RPMI8226 (cell line): ENCODE measurements around the gene ADPRH.
"Not testable (repeated sequence)": the region's sequence is repeated elsewhere in the genome, so short reads cannot be mapped to it uniquely, and the experiment has no call there.

Experiments
- DNase-seq: peaks from one replicate; pipeline ENCODE4 v3.0.0-alpha.2; 2015

Gene ADPRH

DNA sequence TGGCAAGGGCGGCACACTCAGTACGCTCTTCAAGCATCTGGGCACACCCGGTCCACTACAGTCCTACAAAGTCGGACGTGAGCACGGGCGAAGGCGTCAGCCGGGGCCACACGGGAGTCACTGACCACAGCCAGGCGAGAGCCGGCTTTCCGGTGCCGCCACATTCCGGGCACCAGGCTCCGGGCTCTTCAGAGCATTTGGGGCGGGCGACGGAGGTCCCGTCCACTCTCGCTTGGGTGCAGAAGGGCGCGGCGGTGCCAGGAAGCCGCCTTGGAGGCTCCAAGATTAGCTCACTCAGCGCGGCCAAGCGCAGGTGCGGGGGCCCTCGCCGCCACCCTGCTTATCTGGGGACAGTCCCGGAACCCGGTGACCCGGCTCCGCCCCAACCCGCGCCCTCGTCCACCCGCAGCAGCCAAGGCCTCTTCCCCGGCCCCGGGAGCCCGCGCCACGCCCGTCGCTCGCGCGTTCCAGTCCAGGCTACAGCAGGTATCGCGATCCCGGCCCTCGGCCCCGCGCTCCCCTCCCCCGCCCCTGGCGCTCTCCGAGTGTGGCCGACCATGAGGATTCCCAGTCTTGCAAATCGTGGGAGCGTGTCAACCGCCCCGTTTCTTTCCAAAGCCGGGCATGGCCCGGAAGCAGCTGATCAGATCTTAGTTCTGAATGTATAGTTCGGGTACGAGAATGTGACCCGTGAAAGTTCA, at the start of gene ADPRH:
TSS of gene ADPRH (plus strand) at position 127 of the 701 bp plus-strand sequence. CDS start 2,678 bp downstream, outside the sequence.
- peak; percentile 58 for DNase-seq

DNA sequence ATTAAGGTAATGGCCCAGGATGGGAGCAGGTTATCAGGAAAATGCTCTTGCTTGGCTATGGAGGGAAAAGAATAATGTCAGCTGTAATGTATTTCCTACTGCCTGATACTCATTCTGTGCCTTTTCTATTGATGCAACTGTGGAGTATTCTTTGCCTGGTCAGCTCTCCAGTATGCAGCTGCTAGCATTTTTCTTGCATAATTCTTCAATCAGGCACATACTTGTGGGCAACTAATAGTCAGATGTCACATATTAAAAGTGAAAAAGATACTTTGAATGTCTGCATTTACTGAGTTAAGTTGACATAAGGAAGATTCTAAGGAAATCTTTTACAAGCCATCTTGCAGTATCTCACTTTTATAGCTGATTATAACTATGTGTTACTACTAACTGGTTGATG, 49.4 kb upstream of the ADPRH start:
- no peak for DNase-seq

DNA sequence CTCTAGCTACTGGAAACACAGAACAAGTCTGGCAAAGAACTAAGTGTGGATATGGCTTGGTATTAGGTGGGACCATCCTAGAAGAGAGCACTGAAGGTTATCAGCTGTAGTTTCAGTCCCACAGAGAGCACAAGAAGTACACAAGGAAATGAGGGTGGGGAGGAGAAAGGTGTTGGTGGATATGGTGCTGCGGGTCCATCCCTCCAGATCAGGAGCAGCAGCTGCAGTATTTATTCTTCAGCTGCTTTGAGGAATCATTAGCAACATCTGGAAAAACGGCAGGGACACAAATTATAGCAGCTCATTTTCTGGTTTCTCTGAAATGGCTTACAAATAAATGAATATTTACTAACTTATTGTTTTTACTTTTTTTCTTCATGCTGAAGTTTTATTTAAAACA, 48.8 kb upstream of the ADPRH start:
- no peak for DNase-seq

DNA sequence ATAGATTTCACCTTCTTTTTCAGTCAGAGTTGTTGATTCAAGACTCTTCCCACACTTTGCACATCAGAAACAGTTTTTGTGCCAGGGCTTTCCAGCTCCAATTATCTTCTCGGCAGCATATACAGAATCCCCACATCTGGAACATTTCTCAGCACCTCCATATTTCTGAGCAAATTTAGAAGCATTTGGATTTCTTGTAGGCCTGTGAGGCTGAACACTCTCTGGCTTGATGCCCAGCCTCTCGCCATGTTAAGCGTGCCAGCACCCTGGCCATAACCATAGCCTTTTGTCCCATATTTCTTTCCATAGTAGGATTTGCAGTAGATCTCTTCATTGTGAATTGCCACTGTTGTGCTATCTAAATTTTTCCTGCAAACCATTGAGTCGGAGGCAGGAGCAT, 48.1 kb upstream of the ADPRH start:
- DNase-seq: no peak

DNA sequence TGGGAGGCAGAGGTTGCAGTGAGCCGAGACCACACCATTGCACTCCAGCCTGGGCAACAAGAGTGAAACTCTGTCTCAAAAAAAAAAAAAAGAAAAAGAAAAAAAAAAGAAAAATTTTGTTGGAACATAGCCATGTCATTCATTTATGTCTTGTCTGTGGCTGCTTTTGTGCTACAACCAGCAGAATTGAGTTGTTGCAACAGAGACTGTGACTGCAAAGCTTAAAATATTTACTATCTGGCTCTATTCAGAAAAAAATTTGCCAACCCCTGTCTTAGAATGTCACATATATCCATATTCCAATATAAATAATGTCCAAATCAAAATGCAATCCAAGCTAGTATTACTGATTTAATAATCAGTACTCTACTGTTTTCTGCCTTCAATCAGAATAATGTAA, 45.0 kb upstream of the ADPRH start:
- DNase-seq: no peak

DNA sequence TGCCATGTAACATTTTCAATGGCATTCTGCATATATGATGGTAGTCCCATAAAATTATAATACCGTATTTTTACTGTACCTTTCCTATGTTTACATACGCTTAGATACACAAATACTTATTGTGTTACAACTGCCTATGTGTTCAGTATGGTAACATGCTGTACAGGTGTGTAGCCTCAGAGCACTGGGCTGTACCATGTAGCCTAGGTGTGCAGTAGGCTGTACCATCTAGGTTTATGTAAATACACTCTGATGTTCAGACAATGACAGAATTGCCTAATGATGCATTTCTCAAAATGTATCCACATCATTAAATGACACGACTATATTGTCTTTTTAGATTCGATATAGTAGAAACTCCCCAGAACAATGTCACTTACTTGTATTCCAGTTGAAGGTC, 42.5 kb upstream of the ADPRH start:
- no peak for DNase-seq

DNA sequence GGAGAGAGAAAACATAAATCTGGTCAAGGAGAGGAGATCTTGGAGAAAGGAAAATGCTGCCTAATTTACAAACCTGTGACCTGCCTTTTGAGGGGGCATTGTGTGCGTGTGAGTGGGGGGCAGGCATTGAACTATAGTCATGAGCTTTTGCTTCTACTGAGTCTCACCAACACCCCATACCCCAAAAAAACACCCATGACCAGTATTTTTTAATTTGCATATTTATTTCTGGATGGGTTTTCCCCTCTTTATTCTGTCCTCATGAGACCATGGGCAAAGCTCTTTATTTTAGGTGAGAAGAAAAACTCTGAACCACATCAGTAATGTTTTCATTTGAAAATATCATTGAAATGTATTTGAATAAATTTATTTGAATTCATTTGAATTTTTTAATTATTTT, 40.5 kb upstream of the ADPRH start:
- no peak for DNase-seq

DNA sequence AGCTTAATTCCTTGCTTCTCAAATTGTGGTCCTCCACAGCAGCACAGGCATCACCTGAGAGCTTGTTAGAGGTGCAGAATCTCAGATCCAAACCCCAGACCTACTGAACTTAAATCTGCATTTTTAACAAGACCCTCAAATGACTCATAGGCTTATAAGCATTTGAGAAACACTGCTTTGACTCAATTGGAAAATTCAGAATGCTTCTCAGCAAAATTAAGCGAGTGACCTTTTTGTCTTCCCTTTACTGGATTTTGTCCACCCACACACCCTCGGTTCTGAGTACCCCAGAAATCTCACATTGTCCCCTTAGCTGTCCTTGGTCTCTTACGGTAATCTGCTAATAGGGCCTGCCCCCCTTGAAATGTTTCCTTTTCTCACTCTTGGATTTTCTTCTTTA, 37.7 kb upstream of the ADPRH start:
- no peak for DNase-seq

DNA sequence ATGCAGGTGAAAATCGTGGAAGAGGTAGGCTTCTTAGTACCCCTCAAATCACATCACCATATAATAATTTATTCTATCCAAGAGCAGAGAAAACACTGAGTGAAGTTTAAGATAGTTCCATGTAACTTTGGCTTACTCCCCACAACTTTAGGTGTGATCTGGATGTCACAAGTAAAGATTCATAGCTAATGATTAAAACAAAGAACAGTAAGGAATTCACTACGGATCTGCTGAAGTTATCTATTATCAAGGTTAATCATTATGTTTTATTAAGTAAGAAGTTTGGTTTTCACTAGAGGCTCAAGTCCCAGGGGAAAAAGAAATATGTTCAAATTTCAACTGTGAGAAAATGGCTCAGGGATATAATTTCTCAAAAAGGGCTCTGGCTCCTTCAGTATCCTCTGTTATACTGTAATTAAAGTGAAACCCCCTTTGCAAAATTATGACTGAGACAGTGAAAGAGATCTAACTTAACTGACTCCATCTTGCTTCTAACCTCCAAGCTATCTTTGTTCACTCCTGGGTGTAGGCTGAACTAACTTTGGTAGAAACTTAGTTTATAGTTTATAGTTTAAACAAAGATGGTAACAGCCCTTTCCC, 37.0 kb upstream of the ADPRH start:
- DNase-seq: no peak

DNA sequence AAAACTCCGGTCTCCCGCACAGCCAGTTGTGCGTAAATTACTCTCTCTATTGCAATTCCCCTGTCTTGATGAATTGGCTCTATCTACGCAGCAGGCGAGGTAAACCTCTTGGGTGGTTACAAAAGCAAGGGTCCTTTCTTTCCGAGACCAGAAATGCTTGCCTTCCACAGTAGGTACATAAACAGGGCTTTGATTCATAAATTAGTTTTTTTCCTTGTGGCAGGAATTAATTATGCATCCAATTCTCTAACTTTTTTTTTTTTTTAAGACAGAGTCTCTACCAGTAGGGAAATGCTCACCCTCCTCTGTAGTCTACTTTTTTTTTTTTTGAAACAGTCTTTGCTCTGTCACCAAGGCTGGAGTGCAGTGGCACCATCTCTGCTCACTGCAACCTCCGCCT, 36.1 kb upstream of the ADPRH start:
- no peak for DNase-seq

DNA sequence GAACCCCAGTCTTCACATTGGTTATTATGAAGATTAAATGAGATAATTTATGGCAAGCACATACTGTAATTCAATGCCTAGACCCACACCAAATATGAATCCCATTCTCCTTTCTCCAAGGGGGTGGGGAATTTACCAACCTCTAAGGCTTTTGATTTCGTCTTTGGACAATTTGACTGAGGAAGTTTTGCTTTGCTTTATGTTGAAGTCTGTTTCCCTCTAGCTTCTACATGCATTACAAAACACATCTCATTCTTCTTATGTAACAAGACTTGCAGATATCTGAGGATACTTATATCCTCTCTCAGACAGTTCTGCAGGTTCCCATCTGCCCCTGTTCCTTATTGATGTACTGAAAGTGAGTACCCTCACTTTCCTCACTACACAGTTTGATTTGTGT, 32.1 kb upstream of the ADPRH start:
- DNase-seq: no peak

DNA sequence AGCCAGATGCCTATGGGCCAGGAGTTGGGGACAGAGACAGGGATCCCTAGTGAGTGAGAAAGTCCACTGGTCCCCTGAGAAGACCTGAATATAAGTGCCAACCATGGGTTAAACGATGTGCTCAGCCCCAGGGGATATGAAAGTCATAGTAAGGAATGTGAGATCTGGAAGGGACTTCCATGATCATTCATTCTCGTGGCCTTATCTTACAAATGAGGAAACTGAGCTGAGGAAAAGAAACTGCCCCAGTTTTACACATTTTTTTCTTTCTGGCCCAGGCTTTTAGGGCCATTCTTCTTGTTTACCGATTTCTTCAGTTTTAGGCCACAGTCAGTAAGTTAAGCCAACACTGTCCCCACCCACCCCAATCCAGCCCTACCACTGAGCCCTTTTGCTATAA, 31.0 kb upstream of the ADPRH start:
- no peak for DNase-seq

DNA sequence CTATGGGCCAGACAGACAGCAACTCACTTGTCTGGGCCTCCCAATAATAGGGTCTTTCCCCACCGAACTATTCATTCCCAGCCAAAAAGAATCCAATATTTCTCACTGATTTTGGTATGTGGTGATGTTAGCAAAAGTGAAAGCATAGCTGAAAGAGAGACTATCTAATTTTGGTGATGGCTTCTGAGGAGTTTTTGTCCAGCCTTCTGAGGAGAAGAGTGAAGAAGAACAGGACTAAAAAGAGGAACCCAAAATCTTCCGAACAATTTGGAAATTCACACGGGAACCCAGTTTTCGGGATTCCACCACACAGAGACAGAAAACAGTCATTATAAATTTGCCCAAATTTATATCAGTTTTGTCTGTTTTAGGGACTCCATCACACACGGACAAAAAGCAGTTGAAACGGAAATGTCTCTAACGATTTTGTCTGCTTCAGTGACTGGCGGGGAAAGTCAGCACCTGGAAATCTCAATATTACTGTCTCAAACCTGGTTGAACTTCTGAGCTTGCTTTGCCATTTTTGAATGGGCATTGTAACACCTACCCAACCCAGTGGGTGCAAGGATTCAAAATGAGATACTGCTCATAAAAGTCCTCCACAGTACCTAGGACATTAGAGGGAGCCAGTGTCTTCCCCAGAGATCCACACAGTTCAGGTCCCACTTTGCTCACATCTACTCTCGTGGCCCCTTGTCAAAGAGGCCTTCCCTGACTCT, 28.9 kb upstream of the ADPRH start:
- no peak for DNase-seq

DNA sequence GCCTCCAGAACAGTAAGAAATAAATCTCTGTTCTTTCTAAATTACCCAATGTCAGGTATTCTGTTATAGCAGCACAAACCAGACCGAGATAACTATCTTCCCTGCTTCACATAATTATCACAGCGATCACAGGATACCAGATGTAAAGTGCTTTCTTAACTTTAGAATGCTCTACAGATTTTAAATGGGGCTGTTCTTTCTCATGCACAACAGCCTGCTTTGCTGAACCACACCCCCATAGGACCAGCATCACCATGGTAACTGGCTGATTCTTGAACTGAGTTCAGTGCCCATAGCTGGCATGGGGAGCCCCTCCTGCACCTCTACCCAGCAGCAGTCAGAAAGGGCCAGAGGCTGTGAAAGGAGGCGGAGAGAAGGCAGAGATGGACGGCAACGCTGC, 27.7 kb upstream of the ADPRH start:
- DNase-seq: no peak

DNA sequence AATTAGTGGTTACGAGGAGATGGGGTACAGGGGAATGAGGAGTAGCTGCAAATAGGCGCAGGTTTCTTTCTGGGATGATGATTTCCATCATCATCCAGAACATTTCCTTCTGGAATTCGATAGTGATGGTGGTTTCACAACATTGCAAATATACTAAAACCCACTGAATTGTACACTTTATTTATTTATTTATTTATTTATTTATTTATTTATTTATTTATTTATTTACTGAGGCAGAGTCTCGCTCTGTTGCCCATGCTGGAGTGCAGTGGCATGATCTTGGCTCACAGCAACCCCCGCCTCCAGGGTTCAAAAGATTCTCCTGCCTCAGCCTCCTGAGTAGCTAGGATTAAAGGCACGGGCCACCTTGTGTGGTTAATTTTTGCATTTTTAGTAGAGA, 26.4 kb upstream of the ADPRH start:
- DNase-seq: not testable (repeated sequence)

DNA sequence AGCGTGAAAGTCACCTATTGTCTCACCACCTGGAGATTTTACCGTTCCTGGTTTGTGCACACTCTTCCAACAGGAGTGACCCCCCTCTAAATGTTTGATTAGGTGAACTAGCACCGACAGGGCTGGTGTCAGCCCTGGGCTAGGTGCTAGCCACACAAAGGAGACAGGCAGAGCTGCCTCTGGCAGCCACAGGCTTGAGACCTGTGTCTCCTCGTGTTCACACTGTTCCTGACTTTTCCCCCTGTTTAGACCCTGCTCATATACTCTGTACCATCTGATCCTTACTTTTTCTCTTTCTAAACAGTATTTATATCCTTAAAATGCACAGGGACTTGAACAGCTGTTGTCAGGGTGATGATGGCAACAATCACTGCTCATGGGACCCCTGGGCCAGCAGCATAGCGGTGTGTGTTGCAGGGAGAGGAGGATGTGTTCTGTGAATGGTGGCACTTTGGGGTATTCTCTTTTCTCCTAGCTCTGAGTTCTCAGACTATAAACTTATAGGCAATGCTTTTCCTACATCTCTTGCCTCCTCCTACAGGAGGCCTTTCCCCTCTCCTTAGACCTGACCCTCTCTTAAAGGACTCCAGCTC, 25.4 kb upstream of the ADPRH start:
- no peak for DNase-seq

DNA sequence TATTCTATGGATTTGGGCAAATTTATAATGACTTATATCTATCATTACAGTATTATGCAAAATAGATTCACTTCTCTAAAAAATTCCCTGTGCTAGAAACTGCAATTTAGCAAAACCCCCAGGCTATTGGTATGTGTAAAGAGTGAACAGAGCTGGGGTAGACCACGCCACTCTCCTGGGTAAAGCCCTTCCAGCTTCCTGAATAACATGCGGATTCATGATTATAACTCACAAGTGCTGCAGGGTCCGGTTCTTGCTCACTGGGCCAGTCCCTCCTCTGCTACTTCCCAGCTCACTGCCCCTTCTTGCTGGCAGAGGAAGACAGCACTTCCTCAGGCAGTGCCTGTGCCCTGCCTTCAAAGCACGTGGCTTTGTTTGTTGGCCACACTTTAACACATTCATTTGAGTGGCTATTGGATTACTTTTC, 24.0 kb upstream of the ADPRH start:
- DNase-seq: no peak

DNA sequence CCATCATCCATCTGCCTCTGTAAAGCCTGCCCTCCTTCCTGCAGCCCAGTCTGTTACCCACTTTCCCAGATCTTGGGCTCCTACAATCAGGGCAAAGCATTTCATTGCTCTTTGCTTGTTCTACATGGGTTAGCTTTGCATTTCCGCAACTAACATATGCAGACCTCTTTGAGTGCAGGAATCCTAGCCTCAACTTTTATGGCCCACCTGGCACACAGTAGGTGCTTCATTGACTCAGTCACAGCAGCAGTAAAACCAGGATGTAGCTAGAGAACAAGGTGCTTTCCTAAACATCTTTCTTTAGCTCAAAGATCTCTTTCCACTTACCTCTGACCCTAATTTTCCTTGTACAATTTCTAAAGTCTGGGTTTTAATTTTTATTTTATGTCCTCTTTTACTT, 23.4 kb upstream of the ADPRH start:
- no peak for DNase-seq

DNA sequence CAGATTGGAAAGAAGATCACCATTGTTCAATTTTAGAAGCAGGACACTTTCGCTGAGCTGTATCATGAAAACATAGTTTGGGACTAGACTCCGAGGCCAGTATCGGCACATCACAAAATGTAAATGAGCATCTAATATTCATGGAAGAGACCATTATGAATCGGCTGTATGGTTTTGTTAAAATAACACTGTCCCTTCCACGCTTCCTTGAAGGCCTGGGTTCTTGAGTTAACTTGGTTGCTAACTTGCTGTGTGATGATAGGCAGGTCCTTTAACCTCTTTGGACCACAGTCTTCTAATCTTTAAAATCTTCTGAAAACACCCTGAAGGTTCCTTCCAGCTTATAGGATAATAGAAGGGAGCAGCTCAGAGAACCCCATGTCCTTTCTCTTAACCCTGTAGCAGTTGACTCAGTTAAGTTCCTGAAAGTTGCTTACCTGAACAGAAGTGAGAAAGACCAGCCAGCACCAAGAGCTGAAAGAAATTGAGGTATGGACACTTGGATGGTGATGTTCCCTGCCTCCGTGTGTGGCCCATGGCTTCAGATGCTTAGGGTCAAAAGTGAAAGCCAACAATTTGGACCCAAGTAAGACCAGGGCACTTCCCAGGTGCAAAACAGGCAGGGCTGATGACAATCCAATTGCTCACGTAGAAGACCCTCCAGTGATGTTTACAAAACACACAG, 22.0 kb upstream of the ADPRH start:
- no peak for DNase-seq

DNA sequence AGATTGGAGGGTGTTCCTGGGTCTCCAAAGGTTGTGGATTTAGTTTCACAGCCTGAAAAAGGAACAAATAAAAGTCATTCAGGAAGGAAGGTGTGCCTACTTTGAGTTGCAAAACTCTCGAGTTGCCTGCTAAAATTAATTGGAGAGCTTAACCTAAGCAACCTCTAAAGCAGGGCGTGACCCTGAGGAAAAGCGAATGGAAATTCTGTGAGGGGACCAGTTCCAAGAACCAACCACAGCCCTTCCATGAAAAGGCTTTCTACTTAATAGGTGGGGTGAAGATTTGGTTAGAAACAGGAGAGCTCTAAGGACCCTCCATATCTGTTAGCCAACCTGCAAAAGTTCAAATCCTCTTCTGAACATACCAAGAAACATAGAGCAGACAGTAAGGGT, 21.4 kb upstream of the ADPRH start:
- DNase-seq: no peak

DNA sequence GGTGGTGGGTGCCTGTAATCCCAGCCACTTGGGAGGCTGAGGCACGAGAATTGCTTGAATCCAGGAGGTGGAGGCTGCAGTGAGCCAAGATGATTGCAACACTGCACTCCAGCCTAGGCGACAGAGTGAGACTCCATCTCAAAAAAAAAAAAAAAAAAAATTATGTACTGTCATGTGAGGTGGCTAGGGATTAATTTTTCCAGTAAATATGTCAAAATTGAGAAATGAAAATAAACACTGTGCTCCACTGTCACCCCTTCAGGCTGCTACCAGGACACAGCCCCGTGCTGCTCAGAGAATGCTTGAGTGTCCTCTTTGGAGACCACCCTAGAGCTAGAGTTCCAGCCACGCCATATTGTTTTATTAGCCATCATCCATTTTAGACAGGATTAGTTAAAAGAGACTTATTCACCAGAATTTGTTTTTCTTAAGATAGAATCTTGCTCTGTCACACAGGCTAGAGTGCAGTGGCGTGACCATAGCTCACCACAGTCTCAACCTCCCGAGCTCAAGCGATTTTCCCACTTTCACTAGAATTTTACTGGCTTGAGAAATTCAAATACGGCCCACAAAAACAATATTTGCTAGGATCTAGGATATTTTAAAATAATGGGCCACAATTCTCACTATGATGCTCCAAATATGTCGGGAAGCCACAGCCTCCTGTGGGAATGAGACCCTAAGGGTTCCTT, 20.5 kb upstream of the ADPRH start:
- DNase-seq: no peak

DNA sequence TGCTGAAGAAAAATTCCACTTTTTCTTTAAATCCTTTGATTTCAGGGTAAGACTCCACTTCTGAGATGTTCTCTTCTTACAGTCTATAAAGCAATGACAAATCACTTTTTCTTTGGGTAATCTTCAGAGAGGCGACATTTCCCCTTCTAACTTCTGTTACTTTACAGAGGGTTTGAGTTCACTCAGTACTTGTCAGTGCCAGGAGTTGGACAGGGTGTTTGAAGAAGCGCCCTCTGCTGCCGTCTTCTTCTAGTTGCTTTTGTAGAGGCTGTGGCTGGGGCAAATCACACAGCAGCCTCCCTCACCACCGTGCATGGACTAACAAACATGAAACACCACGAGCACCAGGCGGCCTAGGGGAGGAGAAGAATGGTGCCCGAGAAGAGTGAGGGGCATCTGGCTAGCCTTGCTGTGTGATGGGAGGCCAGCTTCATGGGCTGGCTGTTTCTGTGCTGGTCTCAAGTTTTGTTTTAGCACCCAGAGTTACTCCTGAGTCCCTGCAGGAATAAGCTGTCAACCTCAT, 19.8 kb upstream of the ADPRH start, which contains the start of gene CD80:
TSS of gene CD80 (minus strand) at position 174 of the 523 bp plus-strand sequence. CDS start 1,886 bp downstream, outside the sequence.
- peak; percentile 58 for DNase-seq
